SK-N-SH (cell line): ENCODE measurements around the gene EHD3. TPM values are rescaled to one million over a fixed set of nuclear protein-coding genes. Genes with fewer than 3 reads are reported as not detected.

ENCODE experiments used
- CTCF ChIA-PET: fragments of 300-600, 350-600 bp; formaldehyde crosslinking; extraction: SDS; loops from one replicate; lab custom pipeline; 2021; lab: Yijun Ruan, JAX
- POLR2A ChIA-PET: fragments of 350-600 bp; sonication (Branson Sonifier 250); formaldehyde crosslinking; extraction: SDS; loops from one replicate; lab custom pipeline; 2020; ENCODE audit warnings: antibody characterized with exemption, inconsistent platforms; lab: Yijun Ruan, JAX
- DNase-seq: peaks from one replicate; pipeline ENCODE4 v3.0.0; 2012
- H2AFZ ChIP-seq: fragments of 200-600 bp; sonication (generic); 2 replicates; pipeline ENCODE4 v1.8.1; 2016; ENCODE audit warnings: antibody characterized with exemption, mild to moderate bottlenecking, low read depth
- H3F3A ChIP-seq: fragments of 200-600 bp; sonication (generic); replicated peaks from 2 replicates; pipeline ENCODE3; 2016; ENCODE audit warnings: antibody characterized with exemption, mild to moderate bottlenecking; ENCODE audit not compliant: insufficient read depth
- H3K27ac ChIP-seq, 2 experiments: fragments of 200-500 bp in 1 of 2; fragments of 200-600 bp in 1 of 2; sonication (Bioruptor generic) in 1 of 2; sonication (generic), shearing (Covaris generic) in 1 of 2; 2 replicates each; pipeline versions ENCODE4 v1.5.1 to v1.6.1; 2014 to 2016; ENCODE audit warnings: low read depth in 2 of 2, inconsistent platforms in 1 of 2, low read length in 1 of 2, mild to moderate bottlenecking in 1 of 2, mixed read lengths in 1 of 2
- H3K27me3 ChIP-seq: fragments of 200-600 bp; sonication (generic), shearing (Covaris generic); 2 replicates; pipeline ENCODE4 v1.6.1; 2016; ENCODE audit warnings: mixed run types; ENCODE audit not compliant: insufficient read depth
- H3K36me3 ChIP-seq, 2 experiments: fragments of 200-500 bp in 1 of 2; fragments of 200-600 bp in 1 of 2; sonication (Bioruptor generic) in 1 of 2; sonication (generic) in 1 of 2; replicated peaks in 1 of 2; 2 replicates each; pipeline versions ENCODE3 to v1.5.1; 2014 to 2016; ENCODE audit warnings: low read length in 1 of 2, mild to moderate bottlenecking in 1 of 2; ENCODE audit not compliant: insufficient read depth in 2 of 2, control insufficient read depth in 1 of 2
- H3K4me1 ChIP-seq, 2 experiments: fragments of 200-500 bp in 1 of 2; fragments of 200-600 bp in 1 of 2; sonication (Bioruptor generic) in 1 of 2; sonication (generic), shearing (Covaris generic) in 1 of 2; 2 replicates each; pipeline versions ENCODE4 v1.5.1 to v1.6.1; 2014 to 2016; ENCODE audit warnings: low read depth in 1 of 2, low read length in 1 of 2, mixed run types in 1 of 2; ENCODE audit not compliant: insufficient read depth in 2 of 2, control insufficient read depth in 1 of 2
- H3K4me2 ChIP-seq: fragments of 200-600 bp; sonication (generic), shearing (Covaris generic); 2 replicates; pipeline ENCODE4 v1.6.1; 2017; ENCODE audit warnings: mixed run types
- H3K4me3 ChIP-seq, 2 experiments: fragments of 200-500 bp in 1 of 2; fragments of 200-600 bp in 1 of 2; sonication (Bioruptor generic) in 1 of 2; sonication (generic), shearing (Covaris generic) in 1 of 2; 2 replicates each; pipeline versions ENCODE4 v1.5.1 to v1.8.1; 2014 to 2016; ENCODE audit warnings: low read depth in 2 of 2, inconsistent platforms in 1 of 2, low read length in 1 of 2, mild to moderate bottlenecking in 1 of 2, mixed read lengths in 1 of 2, moderate library complexity in 1 of 2
- H3K79me2 ChIP-seq: fragments of 200-600 bp; sonication (generic); 2 replicates; pipeline ENCODE4 v1.8.1; 2017; ENCODE audit warnings: mild to moderate bottlenecking; ENCODE audit not compliant: insufficient read depth
- H3K9ac ChIP-seq: fragments of 200-600 bp; sonication (generic); 2 replicates; pipeline ENCODE4 v1.6.1; 2017; ENCODE audit warnings: mixed run types
- H3K9me2 ChIP-seq: fragments of 200-600 bp; sonication (generic); 2 replicates; pipeline ENCODE4 v1.6.1; 2017; ENCODE audit warnings: mixed run types
- H3K9me3 ChIP-seq: fragments of 200-600 bp; sonication (generic); 2 replicates; pipeline ENCODE4 v1.6.1; 2017; ENCODE audit warnings: mixed run types, mild to moderate bottlenecking, moderate library complexity
- H4K20me1 ChIP-seq: fragments of 200-600 bp; sonication (generic); 2 replicates; pipeline ENCODE4 v1.6.1; 2017; ENCODE audit warnings: mild to moderate bottlenecking, mixed run types; ENCODE audit not compliant: insufficient read depth
- CTCF ChIP-seq: fragments of 200-600 bp; sonication (generic); IDR thresholded peaks from 2 replicates; pipeline ENCODE4 v1.6.1; 2017; ENCODE audit warnings: antibody characterized with exemption, mild to moderate bottlenecking, moderate library complexity
- EZH2phosphoT487 ChIP-seq: fragments of 200-600 bp; sonication (generic); IDR thresholded peaks from 2 replicates; pipeline ENCODE4 v1.6.1; 2017; ENCODE audit warnings: low read depth, mixed run types, mild to moderate bottlenecking, antibody characterized with exemption, moderate library complexity, borderline replicate concordance
- GABPA ChIP-seq: IDR thresholded peaks from 2 replicates; pipeline ENCODE4 v1.4.0; 2012; ENCODE audit warnings: low read depth, mild to moderate bottlenecking
- GATA2 ChIP-seq: sonication (generic); formaldehyde crosslinking; IDR thresholded peaks from 2 replicates; pipeline ENCODE4 v1.5.0; 2020; ENCODE audit warnings: mild to moderate bottlenecking, missing genetic modification reagents
- IRF3 ChIP-seq: fragments of 150-350 bp; IDR thresholded peaks from 2 replicates; pipeline ENCODE4 v1.6.1; 2016; ENCODE audit warnings: mild to moderate bottlenecking, low read depth, low read length
- JUND ChIP-seq: IDR thresholded peaks from 2 replicates; pipeline ENCODE4 v1.4.0; 2012
- MXI1 ChIP-seq: IDR thresholded peaks from 2 replicates; pipeline ENCODE4 v1.6.1; 2012; ENCODE audit warnings: mild to moderate bottlenecking, low read depth, low read length, improper control_type of control experiment
- NFIC ChIP-seq: IDR thresholded peaks from 2 replicates; pipeline ENCODE4 v1.4.0; 2012; ENCODE audit warnings: borderline replicate concordance
- NRF1 ChIP-seq: IDR thresholded peaks from 2 replicates; pipeline ENCODE4 v1.6.1; 2012; ENCODE audit warnings: low read depth, mild to moderate bottlenecking, low read length
- REST ChIP-seq: IDR thresholded peaks from 2 replicates; pipeline ENCODE4 v1.6.1; 2012; ENCODE audit warnings: mild to moderate bottlenecking, low read depth, low read length, moderate library complexity
- SMC3 ChIP-seq: IDR thresholded peaks from 2 replicates; pipeline ENCODE4 v1.6.1; 2012; ENCODE audit warnings: low read depth, low read length, improper control_type of control experiment
- TAF1 ChIP-seq: IDR thresholded peaks from 2 replicates; pipeline ENCODE4 v1.6.1; 2012; ENCODE audit warnings: low read depth, mild to moderate bottlenecking, low read length, moderate library complexity, borderline replicate concordance
- TEAD4 ChIP-seq: IDR thresholded peaks from 2 replicates; pipeline ENCODE4 v1.4.0; 2012; ENCODE audit warnings: mild to moderate bottlenecking, borderline replicate concordance; ENCODE audit not compliant: insufficient read depth
- YY1 ChIP-seq: IDR thresholded peaks from 2 replicates; pipeline ENCODE4 v1.4.0; 2012; ENCODE audit warnings: low read depth, mild to moderate bottlenecking
- ZBTB33 ChIP-seq: IDR thresholded peaks from 2 replicates; pipeline ENCODE4 v1.4.0; 2012; ENCODE audit warnings: low read depth, borderline replicate concordance
- WGBS: methylation state at CpG from one replicate; pipeline ENCODE4 v1.1.6; 2017; ENCODE audit warnings: low lambda C conversion rate; 5-methylcytosine and 5-hydroxymethylcytosine counted together
- polyA plus RNA-seq, 3 experiments: library from polyadenylated mRNA; depleted of rRNA; stranded (reverse); fragments of >200 nt; gene quantifications; 2 replicates each; pipeline ENCODE4 v1.2.3, GENCODE V29; 2012

EHD3 gene
- polyA plus RNA-seq, 1 of the 3 experiments (the other 2 are of a cell fraction), result 45.4 TPM

- Histone ChIP-seq H3K9ac (no peak overlapping the region), H3K4me2 (no peak overlapping the region), H3F3A (no peaks in the 10 kb centered on the region), H3K79me2 (peaks cover 15% of the 10 kb centered on the region), H4K20me1 (peaks cover 2% of the 10 kb centered on the region), H3K9me3 (no peaks in the 10 kb centered on the region), H2AFZ (no peak overlapping the region), H3K9me2 (no peaks in the 10 kb centered on the region), H3K27me3 (0 out of 2 replicates have a peak, but pooled peaks cover 2% of the 10 kb centered on the region), H3K4me1 (peaks cover 2 to 18% of the 10 kb centered on the region in 2 experiments; a peak in 3 of 4 replicates), H3K36me3 (no peaks in the 10 kb centered on the region), H3K4me3 (no peak overlapping the region), H3K27ac (no peak overlapping the region)
- DNase-seq, result no peak
- WGBS, result 67% methylated on average over 3 of the region's 3 CpGs
- ChIA-PET CTCF (interaction anchor here (0.8 to 12.4 kb wide), 3 partner anchors 61 to 473 kb away, joined by 3 to 185 read pairs (median 6); no protein-coding TSS in a partner anchor), POLR2A (no interaction called here)
- TF ChIP-seq NFIC (no peak), MXI1 (no peak), CTCF (no peak), TAF1 (no peak), IRF3 (no peak), SMC3 (no peak), GABPA (no peak), YY1 (no peak), GATA2 (CRISPR knock-in tag) (no peak), ZBTB33 (no peak), EZH2phosphoT487 (no peak), TEAD4 (no peak), JUND (no peak), REST (no peak), NRF1 (no peak)
These were observed 3.2 kb upstream of the EHD3 start for GRCh38 chr2:31230751-31231150.
